ENCODE results near the gene KIZ. TPM values are rescaled to one million over a fixed set of nuclear protein-coding genes. Genes with fewer than 3 reads are reported as not detected.

The KIZ gene
- total and polyA plus RNA-seq, 3 donors from 2014 or later, result 41.4 to 76.7 (median 73.3) TPM

DNA sequence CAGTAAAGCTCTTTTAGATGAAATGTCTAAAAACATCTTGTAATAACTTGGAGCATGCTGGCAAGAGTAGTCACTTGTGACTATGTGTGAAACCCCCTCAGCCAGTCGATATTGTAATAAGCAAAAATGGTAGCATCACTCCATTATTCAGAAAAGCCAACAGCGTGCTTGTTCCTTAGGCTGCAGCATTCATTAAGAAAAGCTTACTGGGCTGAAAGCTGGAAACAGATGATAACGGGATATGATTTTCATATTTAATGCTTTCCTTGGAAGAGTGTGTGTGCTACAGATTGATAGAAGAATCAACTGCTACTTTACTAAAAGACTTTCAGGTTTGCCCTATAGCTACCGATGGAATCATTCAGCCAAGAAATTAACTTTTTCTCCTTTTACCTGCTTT is 20.3 kb downstream of the KIZ start:
- no peak overlapping the region for H3K4me3 ChIP-seq
- no peak for TF ChIP-seq POLR2A (IDR thresholded peaks at IDR 0.05)
- TF ChIP-seq, protein P1, sequence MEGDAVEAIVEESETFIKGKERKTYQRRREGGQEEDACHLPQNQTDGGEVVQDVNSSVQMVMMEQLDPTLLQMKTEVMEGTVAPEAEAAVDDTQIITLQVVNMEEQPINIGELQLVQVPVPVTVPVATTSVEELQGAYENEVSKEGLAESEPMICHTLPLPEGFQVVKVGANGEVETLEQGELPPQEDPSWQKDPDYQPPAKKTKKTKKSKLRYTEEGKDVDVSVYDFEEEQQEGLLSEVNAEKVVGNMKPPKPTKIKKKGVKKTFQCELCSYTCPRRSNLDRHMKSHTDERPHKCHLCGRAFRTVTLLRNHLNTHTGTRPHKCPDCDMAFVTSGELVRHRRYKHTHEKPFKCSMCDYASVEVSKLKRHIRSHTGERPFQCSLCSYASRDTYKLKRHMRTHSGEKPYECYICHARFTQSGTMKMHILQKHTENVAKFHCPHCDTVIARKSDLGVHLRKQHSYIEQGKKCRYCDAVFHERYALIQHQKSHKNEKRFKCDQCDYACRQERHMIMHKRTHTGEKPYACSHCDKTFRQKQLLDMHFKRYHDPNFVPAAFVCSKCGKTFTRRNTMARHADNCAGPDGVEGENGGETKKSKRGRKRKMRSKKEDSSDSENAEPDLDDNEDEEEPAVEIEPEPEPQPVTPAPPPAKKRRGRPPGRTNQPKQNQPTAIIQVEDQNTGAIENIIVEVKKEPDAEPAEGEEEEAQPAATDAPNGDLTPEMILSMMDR (IDR thresholded peaks at IDR 0.05), result no peak
- H3K4me1 ChIP-seq, result no peaks in the 10 kb centered on the region
- H3K9me3 ChIP-seq, result no peaks in the 10 kb centered on the region
- no peak overlapping the region for H3K27ac ChIP-seq
- 85 to 91% methylated on average over 4 of the region's 4 CpGs for WGBS, 2 donors
- intact Hi-C loops (cut with DNase I; ENCODE audit: low total_unique reads), result no loop called here
- DNase-seq, result no peak
- H3K36me3 ChIP-seq (ENCODE audit: low read depth, missing control alignments), result no peaks in the 10 kb centered on the region
- H3K27me3 ChIP-seq, result no peaks in the 10 kb centered on the region

DNA sequence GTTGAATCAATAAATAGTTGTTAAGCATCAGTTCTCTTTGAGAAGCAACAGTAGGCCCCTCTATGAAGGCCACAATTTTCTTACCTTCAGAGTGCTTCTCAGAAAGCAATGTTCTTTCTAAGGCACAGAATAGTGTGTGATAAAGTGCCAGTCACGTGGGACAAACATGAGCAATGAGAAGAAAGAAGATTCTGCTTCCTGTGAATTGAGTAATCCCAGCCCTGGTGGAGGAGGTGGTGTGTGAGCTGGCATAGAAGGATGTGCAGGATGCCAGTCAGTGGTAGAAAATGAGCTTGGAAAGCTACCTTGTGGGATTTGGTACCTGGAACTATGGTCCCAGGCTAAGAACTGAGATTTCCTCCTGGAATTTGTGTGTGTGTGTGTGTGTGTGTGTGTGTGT is 21.7 kb downstream of the KIZ start:
- Histone ChIP-seq H3K27me3 (no peaks in the 10 kb centered on the region), H3K36me3 (ENCODE audit: low read depth, missing control alignments) (no peaks in the 10 kb centered on the region), H3K4me1 (no peaks in the 10 kb centered on the region), H3K27ac (no peak overlapping the region), H3K9me3 (no peaks in the 10 kb centered on the region), H3K4me3 (no peak overlapping the region)
- no peak for TF ChIP-seq POLR2A (IDR thresholded peaks at IDR 0.05)
- TF ChIP-seq, protein P1 (IDR thresholded peaks at IDR 0.05), result no peak
- intact Hi-C loops (cut with DNase I; ENCODE audit: low total_unique reads), result no loop called here
- WGBS, 2 donors, result 70 to 94% methylated on average over 1 of the region's 1 CpG
- no peak for DNase-seq

DNA sequence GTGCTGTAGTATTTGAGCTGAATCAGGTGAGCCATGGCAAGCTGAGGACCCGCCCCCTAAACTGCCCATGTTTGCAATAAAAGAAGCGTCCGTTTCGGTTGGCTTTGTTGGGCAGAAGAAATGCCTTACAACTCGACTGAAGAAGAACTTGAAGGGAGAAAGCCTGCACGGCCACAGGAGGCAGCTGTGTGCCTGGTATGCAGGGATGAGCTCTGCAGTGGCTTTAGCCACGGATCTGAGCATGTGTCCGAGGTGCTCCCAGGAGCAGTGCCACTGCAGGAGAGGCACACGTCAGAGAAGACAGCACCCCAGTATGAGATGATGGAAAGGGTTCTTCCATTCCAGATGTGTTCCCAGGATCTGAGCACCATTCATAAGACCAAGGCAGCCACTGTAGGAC is 23.5 kb downstream of the KIZ start:
- Histone ChIP-seq H3K9me3 (no peaks in the 10 kb centered on the region), H3K27me3 (no peaks in the 10 kb centered on the region), H3K27ac (no peak overlapping the region), H3K4me1 (no peaks in the 10 kb centered on the region), H3K4me3 (no peak overlapping the region), H3K36me3 (ENCODE audit: low read depth, missing control alignments) (no peaks in the 10 kb centered on the region)
- intact Hi-C loops (cut with DNase I; ENCODE audit: low total_unique reads), result no loop called here
- TF ChIP-seq POLR2A (IDR thresholded peaks at IDR 0.05), result no peak
- TF ChIP-seq, protein P1 (IDR thresholded peaks at IDR 0.05), result no peak
- DNase-seq, result no peak
- 85 to 96% methylated on average over 9 of the region's 9 CpGs for WGBS, 2 donors

DNA sequence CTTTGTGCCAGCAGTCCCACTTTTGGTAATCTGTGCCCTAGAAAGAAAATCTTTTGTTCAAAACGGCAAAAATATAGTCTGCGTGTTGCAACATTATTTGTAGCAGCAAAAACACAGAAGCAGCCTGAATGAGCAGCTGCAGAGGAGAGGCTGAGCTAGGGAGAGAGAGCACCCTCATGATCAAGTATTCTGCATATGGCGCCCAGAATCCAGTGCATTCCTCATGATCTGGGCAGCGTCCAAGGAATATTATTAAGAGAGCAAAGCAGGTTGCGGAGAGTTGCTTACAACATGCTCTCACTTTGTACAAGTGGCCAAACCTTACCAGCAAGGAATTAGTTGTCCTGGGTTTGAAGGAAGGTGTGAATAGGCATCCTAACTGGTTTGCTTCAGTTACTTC is 25.9 kb downstream of the KIZ start:
- WGBS, 2 donors, result 71 to 82% methylated on average over 5 of the region's 5 CpGs
- intact Hi-C loops (cut with DNase I; ENCODE audit: low total_unique reads), result no loop called here
- no peaks in the 10 kb centered on the region for H3K36me3 ChIP-seq (ENCODE audit: low read depth, missing control alignments)
- H3K4me1 ChIP-seq, result no peaks in the 10 kb centered on the region
- no peaks in the 10 kb centered on the region for H3K9me3 ChIP-seq
- H3K4me3 ChIP-seq, result no peak overlapping the region
- no peak for TF ChIP-seq POLR2A (IDR thresholded peaks at IDR 0.05)
- TF ChIP-seq, protein P1 (IDR thresholded peaks at IDR 0.05), result no peak
- H3K27me3 ChIP-seq, result no peaks in the 10 kb centered on the region
- peak overlapping the region; percentile 29 to 35 for H3K27ac ChIP-seq
- DNase-seq, result peak; percentile 29

GRCh38 chr20:21154692-21155091 is 28.8 kb downstream of the KIZ start:
- no peaks in the 10 kb centered on the region for H3K9me3 ChIP-seq
- TF ChIP-seq POLR2A (IDR thresholded peaks at IDR 0.05), result no peak
- TF ChIP-seq, protein P1 (IDR thresholded peaks at IDR 0.05), result no peak
- DNase-seq, result no peak
- no peak overlapping the region for H3K27ac ChIP-seq
- H3K27me3 ChIP-seq, result no peaks in the 10 kb centered on the region
- H3K4me3 ChIP-seq, result no peak overlapping the region
- H3K4me1 ChIP-seq, result no peaks in the 10 kb centered on the region
- intact Hi-C loops (cut with DNase I; ENCODE audit: low total_unique reads), result no loop called here
- WGBS, 2 donors, result 71 to 72% methylated on average over 2 of the region's 2 CpGs
- no peaks in the 10 kb centered on the region for H3K36me3 ChIP-seq (ENCODE audit: low read depth, missing control alignments)
